ENCODE results near the gene RPGRIP1L. TPM values are rescaled to one million over a fixed set of nuclear protein-coding genes. Genes with fewer than 3 reads are reported as not detected.
"Not testable (repeated sequence)": the region's sequence is repeated elsewhere in the genome, so short reads cannot be mapped to it uniquely, and the experiment has no call there.

Gene RPGRIP1L
- polyA plus RNA-seq, 1 experiment, result 5.0 TPM

GRCh38 chr16:53690771-53691170 lies 12.9 kb downstream of the RPGRIP1L start:
- no peak for TF ChIP-seq CTCF (IDR thresholded peaks at IDR 0.05; ENCODE audit: insufficient read depth, low read depth, low read length)
- ChIA-PET POLR2A (no interaction called here), CTCF (no interaction called here)
- Histone ChIP-seq H3K4me3 (ENCODE audit: low read depth, low read length) (no peak overlapping the region), H3K36me3 (ENCODE audit: control insufficient read depth, insufficient read depth, low read length) (no peaks in the 10 kb centered on the region), H3K27me3 (ENCODE audit: control insufficient read depth, insufficient read depth, low read length) (no peaks in the 10 kb centered on the region)
- DNase-seq (ENCODE audit: low read depth), result no peak

- ChIA-PET POLR2A (no interaction called here), CTCF (no interaction called here)
- TF ChIP-seq CTCF (IDR thresholded peaks at IDR 0.05; ENCODE audit: insufficient read depth, low read depth, low read length), result no peak
- Histone ChIP-seq H3K27me3 (ENCODE audit: control insufficient read depth, insufficient read depth, low read length) (no peaks in the 10 kb centered on the region), H3K36me3 (ENCODE audit: control insufficient read depth, insufficient read depth, low read length) (peaks cover 2% of the 10 kb centered on the region; the same call in 1 of the 2 replicates), H3K4me3 (ENCODE audit: low read depth, low read length) (no peak overlapping the region)
- no peak for DNase-seq (ENCODE audit: low read depth)
Measured at GRCh38 chr16:53689636-53690035, 14.0 kb downstream of the RPGRIP1L start.

- ChIA-PET CTCF (no interaction called here), POLR2A (no interaction called here)
- H3K36me3 ChIP-seq (ENCODE audit: control insufficient read depth, insufficient read depth, low read length), result peaks cover 2% of the 10 kb centered on the region; the same call in 1 of the 2 replicates
- no peaks in the 10 kb centered on the region for H3K27me3 ChIP-seq (ENCODE audit: control insufficient read depth, insufficient read depth, low read length)
- H3K4me3 ChIP-seq (ENCODE audit: low read depth, low read length), result no peak overlapping the region
- TF ChIP-seq CTCF (IDR thresholded peaks at IDR 0.05; ENCODE audit: insufficient read depth, low read depth, low read length), result no peak
- DNase-seq (ENCODE audit: low read depth), result no peak
Measured at GRCh38 chr16:53686710-53687109, 16.9 kb downstream of the RPGRIP1L start.

- CTCF ChIA-PET, result not testable (repeated sequence)
Measured at GRCh38 chr16:53685334-53685733, 18.3 kb downstream of the RPGRIP1L start.

GRCh38 chr16:53681354-53681753 lies 22.3 kb downstream of the RPGRIP1L start:
- H3K36me3 ChIP-seq (ENCODE audit: control insufficient read depth, insufficient read depth, low read length), result peaks cover 2% of the 10 kb centered on the region; the same call in 1 of the 2 replicates
- no peak for TF ChIP-seq CTCF (IDR thresholded peaks at IDR 0.05; ENCODE audit: insufficient read depth, low read depth, low read length)
- ChIA-PET POLR2A (no interaction called here), CTCF (no interaction called here)
- no peak for DNase-seq (ENCODE audit: low read depth)
- H3K4me3 ChIP-seq (ENCODE audit: low read depth, low read length), result no peak overlapping the region
- H3K27me3 ChIP-seq (ENCODE audit: control insufficient read depth, insufficient read depth, low read length), result no peaks in the 10 kb centered on the region

More at GRCh38 chr16:53685334-53685733, 18.3 kb downstream of the RPGRIP1L start:
- DNase-seq (ENCODE audit: low read depth); POLR2A ChIA-PET; H3K4me3 ChIP-seq (ENCODE audit: low read depth, low read length); H3K36me3 ChIP-seq (ENCODE audit: control insufficient read depth, insufficient read depth, low read length); H3K27me3 ChIP-seq (ENCODE audit: control insufficient read depth, insufficient read depth, low read length): not testable (repeated sequence)

GRCh38 chr16:53680756-53681155 lies 22.9 kb downstream of the RPGRIP1L start:
- H3K27me3 ChIP-seq (ENCODE audit: control insufficient read depth, insufficient read depth, low read length), result no peaks in the 10 kb centered on the region
- ChIA-PET POLR2A (no interaction called here), CTCF (no interaction called here)
- no peak for DNase-seq (ENCODE audit: low read depth)
- peaks cover 2% of the 10 kb centered on the region; the same call in 1 of the 2 replicates for H3K36me3 ChIP-seq (ENCODE audit: control insufficient read depth, insufficient read depth, low read length)
- no peak overlapping the region for H3K4me3 ChIP-seq (ENCODE audit: low read depth, low read length)
- no peak for TF ChIP-seq CTCF (IDR thresholded peaks at IDR 0.05; ENCODE audit: insufficient read depth, low read depth, low read length)

Data from BJ (cell line).